ENCODE results near the gene SAT1.
A peak's percentile ranks its signal among the peaks of the same experiment; 100 is the strongest.

Gene SAT1

DNA sequence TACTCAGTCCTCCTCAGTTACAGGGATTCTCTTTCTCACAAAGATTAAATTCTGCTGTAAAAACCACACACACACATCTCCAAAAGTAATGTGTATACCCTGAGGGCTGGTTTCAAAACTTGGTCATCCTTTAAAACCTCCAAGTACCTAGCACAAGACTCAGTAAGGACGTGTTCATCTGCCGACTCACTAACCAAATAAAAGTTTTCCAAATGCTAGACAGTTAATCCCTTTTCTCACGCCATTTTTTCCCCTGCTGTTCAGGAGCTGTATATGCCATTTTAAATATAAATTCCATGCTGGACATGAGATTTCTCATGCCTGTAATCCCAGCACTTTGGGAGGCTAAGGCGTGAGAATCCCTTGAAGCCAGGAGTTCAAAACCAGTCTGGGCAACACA is 3.9 kb upstream of the SAT1 start:
- no peak for DNase-seq

DNA sequence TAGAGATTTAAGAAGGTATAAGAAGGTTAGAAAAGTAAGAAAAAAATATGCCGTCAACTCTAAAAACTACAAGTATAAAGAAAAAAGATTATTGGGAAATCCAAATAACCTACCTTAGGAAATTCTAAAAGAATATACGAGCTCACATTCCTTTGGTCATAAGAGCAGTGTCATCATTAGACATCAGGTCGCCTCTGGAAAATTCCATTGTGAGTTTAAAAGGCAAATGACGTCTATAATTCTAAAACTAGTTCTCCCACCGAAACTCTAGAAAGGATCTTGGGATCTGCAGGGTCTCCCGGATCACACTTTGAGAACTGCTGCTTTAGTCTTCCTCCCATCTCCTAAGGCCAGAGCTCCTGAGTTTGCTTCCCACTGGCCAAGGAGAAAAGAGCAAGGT is 518 bp upstream of the SAT1 start:
- no peak for DNase-seq

DNA sequence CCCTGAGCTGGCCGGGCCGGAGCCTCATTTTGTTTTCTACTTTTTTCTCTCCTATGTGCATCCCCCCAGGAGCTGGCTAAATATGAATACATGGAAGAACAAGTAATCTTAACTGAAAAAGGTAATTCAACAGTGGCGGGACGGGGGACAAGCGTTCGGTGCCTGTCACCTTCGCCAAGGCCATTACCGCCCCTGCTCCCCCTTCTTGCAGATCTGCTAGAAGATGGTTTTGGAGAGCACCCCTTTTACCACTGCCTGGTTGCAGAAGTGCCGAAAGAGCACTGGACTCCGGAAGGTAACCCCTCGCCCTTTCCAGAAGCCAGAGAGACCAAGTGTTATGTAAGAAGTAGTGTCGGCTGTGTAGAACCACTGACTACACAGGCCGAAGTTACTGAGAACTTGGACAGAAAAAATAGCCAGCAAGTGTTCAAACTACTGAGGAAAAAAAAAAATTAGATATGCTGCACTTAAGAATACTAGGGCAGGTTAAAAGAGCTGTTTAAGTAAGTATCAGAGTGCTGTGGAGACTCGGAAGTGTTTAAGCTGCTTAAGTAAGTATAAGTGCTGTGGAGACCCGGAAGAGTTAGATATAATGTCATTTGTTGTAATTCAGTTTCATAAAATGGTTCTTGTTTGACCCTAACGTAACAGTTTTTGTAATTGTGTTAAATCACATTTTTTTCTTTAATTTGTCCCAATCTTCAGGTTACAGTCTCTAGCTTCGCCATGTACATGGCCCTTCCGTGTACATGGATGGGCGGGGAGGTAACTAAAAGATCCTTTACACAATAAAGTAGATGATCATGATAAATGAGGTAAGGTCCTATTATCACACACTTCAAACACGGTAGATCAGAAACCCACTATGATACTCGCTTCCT is 856 bp downstream of the SAT1 start:
- peak; percentile 61 for DNase-seq

DNA sequence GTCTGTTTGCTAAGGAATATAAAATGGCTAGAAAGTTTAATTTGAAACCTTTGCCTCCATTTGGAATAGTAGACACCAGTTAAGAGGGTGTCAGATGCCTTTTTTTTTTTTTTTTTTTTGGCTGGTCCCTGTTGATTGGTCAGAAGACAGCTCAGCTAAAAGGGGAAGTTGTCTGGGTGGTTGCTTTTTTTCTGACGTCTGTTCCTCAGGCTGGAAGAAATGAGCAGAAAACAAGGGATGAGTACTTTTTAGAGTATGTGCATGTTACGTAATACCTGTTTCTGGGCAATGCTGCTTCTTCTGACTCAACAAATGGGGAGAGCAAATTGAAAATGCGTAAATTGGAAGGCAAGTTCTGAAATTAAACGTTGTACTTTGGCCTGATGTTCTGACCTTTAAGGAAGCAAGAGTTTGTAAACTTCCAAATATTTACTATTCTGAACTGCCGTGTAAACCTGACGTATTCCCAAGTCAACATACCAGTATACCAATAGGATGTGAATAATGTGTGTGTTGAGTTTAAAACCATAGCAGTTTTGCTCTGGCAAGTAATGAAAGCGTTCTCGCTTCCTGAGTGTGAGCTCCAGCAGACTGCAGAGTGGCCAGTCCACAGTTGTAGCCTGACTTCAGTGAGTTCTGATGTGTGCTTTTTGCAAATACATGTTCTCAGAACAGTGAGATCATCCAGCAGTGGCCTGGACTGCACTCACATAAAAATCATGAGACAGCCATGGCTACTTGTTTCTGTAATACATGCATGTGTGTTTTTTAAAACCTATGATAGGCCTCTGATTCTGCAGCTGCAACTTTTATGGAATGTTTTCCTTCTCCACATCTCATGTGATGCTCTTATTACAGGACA is 1.7 kb downstream of the SAT1 start:
- DNase-seq, result no peak

DNA sequence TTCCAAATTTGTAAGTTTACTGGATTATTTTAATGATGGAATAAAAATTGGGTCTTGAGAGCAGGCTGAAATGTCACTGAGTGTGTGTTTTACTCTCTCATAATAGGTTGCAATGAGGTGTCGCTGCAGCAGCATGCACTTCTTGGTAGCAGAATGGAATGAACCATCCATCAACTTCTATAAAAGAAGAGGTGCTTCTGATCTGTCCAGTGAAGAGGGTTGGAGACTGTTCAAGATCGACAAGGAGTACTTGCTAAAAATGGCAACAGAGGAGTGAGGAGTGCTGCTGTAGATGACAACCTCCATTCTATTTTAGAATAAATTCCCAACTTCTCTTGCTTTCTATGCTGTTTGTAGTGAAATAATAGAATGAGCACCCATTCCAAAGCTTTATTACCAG is 2.6 kb downstream of the SAT1 start:
- DNase-seq, result no peak

DNA sequence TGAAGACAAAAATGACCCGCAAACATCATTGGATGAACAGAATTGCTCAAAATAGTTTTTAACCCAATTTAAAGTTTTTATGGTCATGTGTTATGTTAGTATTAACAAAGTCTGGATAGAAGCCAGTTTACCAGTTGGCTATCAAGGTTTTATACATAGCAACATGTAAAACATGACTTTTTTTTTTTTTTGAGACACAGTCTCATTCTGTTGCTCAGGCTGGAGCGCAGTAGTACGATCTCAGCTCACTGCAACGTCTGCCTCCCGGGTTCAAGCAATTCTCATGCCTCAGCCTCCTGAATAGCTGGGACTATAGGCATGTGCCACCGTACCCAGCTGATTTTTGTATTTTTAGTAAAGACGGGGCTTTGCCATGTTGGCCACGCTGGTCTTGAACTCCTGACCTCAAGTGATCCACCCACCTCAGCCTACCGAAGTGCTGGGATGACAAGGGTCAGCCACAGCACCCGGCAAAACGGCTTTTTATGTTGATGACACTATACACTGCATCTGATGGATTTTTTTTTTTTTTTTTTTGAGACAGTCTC is 3.4 kb downstream of the SAT1 start:
- DNase-seq, result no peak

DNA sequence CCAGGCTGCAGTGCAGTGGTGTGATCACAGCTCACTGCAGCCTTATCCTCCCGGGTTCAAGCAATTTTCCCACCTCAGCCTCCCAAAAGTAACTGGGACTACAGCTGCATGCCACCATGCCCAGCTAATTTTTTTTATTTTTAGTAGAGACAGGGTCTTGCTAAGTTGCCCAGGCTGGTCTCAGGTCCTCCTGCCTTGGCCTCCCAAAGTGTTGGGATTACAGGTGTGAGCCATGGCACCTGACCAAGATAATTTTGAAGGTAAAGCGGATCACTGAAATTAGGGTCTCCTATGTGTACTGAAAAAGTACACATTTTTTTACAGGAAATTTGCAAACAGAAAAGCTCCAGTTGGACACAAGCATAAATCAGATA is 4.8 kb downstream of the SAT1 start:
- no peak for DNase-seq

DNA sequence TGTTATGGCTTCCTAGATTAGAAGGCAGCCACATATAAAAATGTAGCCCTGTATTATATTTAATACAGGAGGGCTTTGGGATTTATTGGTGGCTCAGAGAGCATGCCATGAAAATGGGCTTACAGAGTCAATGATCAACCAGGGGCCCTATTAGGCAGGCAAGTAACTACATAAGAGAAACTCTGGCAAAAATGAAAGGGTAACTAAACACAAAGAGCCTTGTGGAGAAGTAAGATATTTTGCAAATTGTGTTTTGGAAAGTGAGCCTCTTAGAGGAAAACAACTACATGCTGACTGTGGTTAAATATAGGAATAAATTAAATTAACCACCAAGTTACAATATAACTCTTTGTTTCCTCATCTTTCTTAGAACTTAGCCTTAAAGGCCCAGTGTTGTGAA is 5.5 kb downstream of the SAT1 start:
- DNase-seq, result no peak

DNA sequence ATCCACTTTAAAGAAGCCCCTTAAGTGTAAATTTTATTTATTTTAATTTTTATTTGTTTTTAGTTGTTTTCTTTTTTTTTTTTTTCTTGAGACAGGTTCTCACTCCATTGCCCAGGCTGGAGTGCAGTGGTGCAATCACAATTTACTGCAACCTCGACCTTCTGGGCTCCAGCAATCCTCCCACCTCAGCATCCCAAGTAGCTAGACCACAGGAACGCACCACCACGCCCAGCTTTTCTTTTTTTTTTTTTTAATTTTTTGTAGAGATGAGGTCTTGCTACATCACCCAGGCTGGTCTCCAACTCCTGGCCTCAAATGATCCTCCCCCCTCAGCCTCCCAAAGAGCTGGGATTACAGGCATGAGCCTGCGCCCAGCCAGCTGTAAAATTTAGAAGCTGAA is 6.0 kb downstream of the SAT1 start:
- DNase-seq, result no peak

DNA sequence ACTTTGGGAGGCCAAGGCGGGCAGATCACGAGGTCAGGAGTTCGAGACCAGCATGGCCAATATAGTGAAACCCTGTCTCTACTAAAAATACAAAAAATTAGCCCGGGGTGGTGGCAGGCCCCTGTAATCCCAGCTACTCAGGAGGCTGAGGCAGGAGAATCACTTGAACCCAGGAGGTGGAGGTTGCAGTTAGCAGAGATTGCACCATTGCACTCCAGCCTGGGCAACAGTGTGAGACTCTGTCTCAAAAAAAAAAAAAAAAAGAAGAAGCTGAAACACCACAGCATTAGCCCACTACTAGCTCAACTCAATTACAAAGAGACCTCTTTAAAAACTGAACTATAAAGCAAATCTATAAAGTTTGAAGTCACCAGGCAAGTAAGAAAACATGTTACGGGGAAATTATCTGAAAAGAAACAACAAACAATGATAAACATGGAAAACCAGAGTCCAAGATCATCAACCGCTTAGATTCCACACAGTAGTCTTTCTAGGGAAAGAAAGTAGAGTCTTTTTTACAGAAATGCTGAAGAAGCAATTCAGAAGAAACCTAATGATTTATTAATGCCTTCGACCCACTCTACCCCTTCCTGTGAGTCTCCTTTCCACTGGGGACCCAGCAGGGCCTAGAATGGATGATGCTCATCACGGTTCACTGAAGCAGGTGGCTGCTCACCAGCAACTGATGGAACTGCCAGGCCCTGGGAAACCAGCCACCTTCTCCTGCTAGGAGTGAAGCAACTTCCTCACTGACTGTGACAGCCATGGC is 6.6 kb downstream of the SAT1 start:
- DNase-seq, result no peak

DNA sequence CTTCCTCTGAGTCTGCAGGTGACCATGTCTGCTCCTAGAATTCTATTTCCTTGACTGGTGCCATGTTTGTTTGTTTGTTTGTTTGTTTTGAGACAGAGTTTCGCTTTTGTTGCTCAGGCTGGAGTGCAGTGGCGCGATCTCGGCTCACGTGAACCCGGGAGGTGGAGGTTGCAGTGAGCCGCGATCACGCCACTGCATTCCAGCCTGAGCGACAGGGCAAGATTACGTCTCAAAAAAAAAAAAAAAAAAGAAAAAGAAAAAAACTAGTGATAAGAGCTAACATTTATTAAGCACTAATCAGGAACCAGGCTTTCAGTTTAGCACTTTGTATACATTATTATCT is 7.2 kb downstream of the SAT1 start:
- DNase-seq, result no peak

DNA sequence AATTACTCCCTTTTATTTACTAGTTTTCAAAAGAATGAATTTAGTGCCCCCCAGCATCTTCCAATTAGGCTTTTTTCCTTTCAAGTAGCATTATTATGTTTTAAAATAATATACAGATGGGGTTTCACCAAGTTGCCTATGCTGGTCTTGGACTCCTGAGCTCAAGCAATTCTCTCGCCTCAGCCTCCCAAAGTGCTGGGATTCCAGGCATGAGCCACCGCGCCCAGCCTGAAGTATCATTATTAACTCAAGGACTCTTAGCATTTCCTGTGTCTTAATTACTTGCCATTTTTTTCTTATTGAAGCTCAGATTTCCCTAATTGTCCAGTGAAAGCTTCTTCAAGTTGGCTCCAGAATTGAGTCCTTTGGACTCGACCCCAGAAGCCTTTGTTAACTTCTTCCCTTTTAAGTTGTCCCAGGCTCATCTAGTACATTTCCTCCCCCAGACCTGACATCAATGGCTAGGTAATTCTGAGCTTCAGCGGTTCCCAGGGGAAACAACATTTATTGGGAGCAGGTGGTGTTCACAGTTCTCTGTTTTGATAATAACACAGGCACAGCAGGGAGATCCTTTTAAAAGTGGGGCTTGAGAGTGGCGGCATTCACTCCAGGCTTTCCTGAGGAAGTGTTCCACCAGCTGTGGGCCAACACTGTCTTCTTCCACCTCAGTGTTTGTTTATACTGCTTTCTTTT is 10.0 kb downstream of the SAT1 start:
- DNase-seq, result no peak

DNA sequence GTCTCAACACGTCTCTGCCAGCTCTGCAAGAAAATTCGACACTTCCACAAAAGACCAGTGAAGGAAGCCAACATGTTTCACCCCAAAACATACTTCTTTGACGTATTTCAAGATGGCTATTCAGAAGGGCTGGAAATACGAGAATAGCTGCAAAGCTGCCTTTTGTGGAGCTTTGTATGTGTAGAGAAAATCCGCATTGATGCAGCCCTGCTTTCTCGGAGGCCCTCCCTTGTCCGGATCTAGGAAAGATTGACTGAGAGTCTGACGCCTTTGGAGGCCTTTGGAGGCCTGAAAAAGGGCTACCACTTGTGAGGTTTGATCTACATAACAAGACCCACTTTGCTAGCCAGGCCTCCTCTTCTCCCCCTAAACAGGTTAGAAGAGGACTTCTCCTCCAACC is 12.2 kb downstream of the SAT1 start:
- no peak for DNase-seq

DNA sequence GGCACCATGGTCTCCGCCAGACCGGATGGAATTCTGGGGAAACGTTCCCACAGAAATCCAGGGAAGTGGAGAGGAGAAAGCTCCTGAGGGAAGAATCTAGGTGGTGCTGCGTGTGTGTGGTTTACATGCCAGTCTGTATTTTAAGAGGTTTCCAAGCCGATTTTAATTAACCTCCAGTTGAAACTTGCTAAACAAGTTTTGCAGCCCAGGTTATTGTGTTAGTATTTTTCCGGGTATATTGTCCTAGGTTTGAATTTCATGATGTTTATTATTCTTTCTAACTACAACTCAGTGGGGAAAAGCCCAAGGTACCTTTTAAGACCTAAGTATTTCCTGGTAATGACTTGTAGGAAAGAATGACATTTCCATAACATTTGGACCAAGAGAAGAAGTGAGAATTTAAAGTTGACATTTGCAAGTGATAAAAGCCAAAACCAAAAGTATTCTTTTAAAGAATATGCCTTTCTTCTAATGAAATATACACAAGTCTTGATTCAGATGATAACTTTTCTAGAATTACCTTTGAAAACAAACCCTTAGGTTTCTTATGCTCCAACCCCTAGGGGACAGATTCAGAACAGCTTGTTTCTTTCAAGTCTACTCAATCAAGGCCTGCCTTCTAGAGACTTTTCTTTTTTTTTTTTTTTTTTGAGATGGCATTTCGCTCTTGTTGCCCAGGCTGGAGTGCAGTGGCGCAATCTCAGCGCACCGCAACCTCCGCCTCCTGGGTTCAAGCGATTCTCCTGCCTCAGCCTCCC is 14.6 kb downstream of the SAT1 start:
- no peak for DNase-seq

DNA sequence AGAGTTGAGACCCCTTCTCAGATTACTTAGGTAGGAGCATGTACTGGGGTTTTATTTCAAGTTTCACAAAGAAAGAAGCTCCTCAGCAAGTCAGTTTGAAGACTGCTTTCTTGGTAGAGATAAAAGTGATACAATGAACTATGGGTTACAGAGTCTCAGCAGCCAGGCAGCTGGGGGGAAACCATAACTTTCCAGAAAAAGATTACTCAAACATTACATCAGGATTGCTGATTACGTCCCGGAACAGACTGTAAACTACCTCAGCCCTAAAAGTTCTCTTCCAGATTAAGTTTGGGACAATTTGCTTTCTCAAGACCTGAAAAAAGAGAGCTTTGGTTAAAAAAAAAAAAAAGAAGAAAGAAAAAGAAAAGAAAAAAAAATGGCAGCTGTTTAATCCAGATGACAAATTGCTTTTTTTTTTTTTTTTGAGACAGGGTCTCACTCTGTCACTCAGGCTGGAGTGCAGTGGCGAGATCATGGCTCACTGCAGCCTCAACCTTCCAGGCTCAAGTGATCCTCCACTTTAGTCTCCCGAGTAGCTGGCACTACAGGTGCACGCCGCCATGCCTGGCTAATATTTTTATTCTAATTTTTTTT is 16.6 kb downstream of the SAT1 start:
- no peak for DNase-seq

DNA sequence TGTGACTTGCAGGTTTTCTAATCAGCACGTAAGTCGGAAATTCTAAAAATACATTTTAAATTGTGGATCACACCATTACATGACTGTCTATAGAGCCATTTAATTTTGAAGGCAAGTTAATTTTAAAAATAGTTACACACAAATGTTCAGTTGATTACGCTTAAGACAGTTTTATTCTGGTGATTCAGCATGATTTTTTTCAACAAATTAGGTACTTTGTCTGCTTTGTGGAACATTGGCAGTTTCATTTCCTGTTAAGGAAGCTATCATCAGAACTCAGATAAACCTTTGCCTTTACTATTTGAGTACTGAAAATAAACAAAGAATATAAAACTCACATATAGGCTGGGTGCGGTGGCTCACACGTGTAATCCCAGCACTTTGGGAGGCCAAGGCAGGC is 19.5 kb downstream of the SAT1 start:
- DNase-seq, result no peak

DNA sequence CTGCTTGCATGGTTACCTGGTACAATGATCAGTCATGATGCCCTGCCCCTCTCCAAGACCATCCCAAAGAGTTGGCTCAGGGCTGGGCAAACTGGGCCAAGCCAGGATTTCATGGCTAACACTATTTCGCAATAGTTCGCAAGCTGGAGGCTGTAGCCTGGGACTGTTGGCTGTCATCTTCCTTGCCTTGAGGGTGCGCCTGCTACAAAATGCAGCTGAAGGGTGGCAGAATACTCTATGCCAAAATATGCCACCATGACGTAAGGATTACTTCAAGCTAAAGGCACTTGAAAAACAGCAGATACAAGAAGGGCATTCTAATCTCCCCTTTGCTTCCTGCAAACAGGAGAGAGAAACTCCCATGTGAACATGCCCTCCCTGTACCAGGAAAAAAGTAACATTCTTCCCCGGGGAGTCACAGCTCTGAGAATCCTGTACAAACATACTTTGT is 21.0 kb downstream of the SAT1 start:
- DNase-seq, result no peak

DNA sequence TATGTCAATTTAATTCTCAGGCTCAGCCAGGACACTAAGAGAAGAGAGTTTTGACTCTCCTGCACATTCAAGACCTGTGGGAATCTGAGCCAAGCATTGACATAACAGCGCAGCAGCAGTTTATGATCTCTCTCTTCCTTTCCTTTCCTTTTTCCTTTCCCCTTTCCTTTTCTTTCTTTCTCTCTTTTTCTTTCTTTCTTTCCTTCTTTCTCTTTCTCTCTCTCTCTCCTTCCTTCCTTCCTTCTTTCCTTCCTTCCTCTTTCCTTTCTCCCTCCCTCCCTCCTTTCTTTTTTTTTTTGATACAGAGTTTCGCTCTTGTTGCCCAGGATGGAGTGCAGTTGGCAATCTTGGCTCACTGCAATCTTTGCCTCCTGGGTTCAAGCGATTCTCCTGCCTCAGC is 21.6 kb downstream of the SAT1 start:
- DNase-seq, result no peak

DNA sequence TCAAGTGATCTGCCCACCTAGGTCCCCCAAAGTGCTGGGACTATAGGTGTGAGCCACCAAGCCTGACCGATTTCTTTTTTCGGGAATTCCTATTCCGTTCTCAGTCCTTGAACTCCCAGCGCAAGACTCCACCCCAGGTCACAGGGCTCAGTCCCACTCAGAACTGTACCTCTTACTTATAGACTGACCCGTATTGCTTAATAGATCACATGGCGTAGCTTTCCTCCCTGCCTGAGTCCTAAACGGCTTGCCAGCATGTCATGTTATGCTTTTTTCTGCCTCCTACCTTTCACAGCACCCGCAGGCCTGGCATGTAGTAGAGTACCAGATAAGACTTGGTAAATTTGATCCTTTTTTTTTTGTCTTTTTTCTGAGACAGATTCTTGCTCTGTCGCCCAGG is 22.4 kb downstream of the SAT1 start:
- DNase-seq, result no peak

DNA sequence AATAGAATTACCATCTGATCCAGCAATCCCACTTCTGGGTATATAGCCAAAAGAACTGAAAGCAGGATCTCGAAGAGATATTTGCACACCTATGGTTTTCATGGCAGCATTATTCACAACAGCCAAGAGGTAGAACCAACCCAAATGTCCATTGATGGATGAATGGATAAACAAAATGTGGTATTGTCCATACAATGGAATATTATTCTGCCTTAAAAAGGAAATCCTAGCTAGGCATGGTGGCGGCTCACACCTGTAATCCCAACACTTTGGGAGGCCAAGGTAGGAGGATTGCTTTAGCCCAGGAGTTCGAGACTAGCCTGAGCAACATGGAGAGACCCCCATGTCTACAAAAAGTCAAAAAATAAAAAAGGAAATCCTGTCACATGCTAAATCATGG is 27.3 kb downstream of the SAT1 start:
- DNase-seq, result no peak

DNA sequence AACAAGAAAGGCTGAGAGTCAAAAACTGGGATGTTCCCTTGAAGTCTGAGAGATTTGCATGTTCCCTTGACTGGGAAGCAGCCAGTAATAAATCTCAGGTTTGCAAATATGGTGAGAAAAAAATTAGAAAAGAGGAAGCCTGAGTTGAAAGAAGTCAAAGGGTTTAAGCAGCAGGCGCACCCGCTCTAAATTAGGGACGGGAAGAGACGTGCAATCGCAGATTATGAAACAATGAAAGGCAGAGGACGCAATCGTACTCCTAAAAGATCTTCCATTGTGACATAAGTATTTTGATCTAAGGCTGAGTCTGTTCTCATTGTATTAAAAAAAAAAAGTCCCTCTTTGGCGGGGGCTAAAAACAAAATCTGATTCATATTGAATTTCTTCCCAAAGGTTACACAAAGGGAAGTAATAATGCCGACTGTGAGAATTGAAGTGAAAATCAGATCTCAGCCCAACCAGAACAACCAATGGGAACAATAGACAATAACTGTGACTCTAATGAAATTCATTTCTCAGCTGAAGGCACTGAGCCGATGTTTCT is 28.2 kb downstream of the SAT1 start:
- no peak for DNase-seq

Data from activated effector memory CD4-positive, alpha-beta T cell treated with anti-CD3 and anti-CD28 coated beads, Interleukin-2, amount 50 U/mL, for 16 hours (primary cell).